MM.1S (cell line): ENCODE measurements around the gene NTM.

Experiments used
- DNase-seq: peaks from one replicate; pipeline ENCODE4 v3.0.0-alpha.2; 2015
- H2AFZ ChIP-seq: fragments of 300-600 bp; sonication (generic); 2 replicates; pipeline ENCODE4 v1.6.0; 2016; ENCODE audit warnings: antibody characterized with exemption, low read length
- H3F3A ChIP-seq: fragments of 300-600 bp; sonication (generic); 2 replicates; pipeline ENCODE4 v1.6.1; 2016; ENCODE audit warnings: mild to moderate bottlenecking, antibody characterized with exemption, low read length, moderate library complexity, mixed read lengths; ENCODE audit not compliant: insufficient read depth
- H3K27ac ChIP-seq: fragments of 300-600 bp; sonication (generic); 2 replicates; pipeline ENCODE4 v1.5.1; 2016; ENCODE audit warnings: mild to moderate bottlenecking, low read length
- H3K27me3 ChIP-seq: fragments of 300-600 bp; sonication (generic); replicated peaks from 2 replicates; pipeline ENCODE4 v1.6.0; 2016; ENCODE audit warnings: low read length; ENCODE audit not compliant: insufficient read depth
- H3K36me3 ChIP-seq: fragments of 300-600 bp; sonication (generic); replicated peaks from 2 replicates; pipeline ENCODE4 v1.6.1; 2016; ENCODE audit warnings: mild to moderate bottlenecking, low read length, mixed read lengths; ENCODE audit not compliant: insufficient read depth
- H3K4me1 ChIP-seq: fragments of 300-600 bp; sonication (generic); 2 replicates; pipeline ENCODE4 v1.6.1; 2016; ENCODE audit warnings: low read length, mixed read lengths
- H3K4me2 ChIP-seq: fragments of 300-600 bp; sonication (generic); 2 replicates; pipeline ENCODE4 v1.6.0; 2016; ENCODE audit warnings: low read depth, low read length
- H3K4me3 ChIP-seq: fragments of 300-600 bp; sonication (generic); 2 replicates; pipeline ENCODE4 v1.5.1; 2016; ENCODE audit warnings: low read length, mixed read lengths
- H3K79me2 ChIP-seq: fragments of 300-600 bp; sonication (generic); 2 replicates; pipeline ENCODE4 v1.6.1; 2016; ENCODE audit warnings: mixed run types, low read length, mixed read lengths
- H3K9ac ChIP-seq: fragments of 300-600 bp; sonication (generic); 2 replicates; pipeline ENCODE4 v1.6.1; 2016; ENCODE audit warnings: low read length, mixed read lengths
- H3K9me2 ChIP-seq: fragments of 300-600 bp; sonication (generic); replicated peaks from 2 replicates; pipeline ENCODE4 v1.6.1; 2016; ENCODE audit warnings: mild to moderate bottlenecking, low read length, mixed read lengths; ENCODE audit not compliant: insufficient read depth
- H3K9me3 ChIP-seq: fragments of 300-600 bp; sonication (generic); replicated peaks from 2 replicates; pipeline ENCODE4 v1.6.1; 2016; ENCODE audit warnings: mild to moderate bottlenecking, low read length, mixed read lengths; ENCODE audit not compliant: insufficient read depth
- H4K20me1 ChIP-seq: fragments of 300-600 bp; sonication (generic); 2 replicates; pipeline ENCODE4 v1.6.1; 2016; ENCODE audit warnings: mild to moderate bottlenecking, low read length, moderate library complexity, mixed read lengths; ENCODE audit not compliant: insufficient read depth
- CTCF ChIP-seq: fragments of 300-600 bp; sonication (generic); IDR thresholded peaks from 2 replicates; pipeline ENCODE4 v1.5.1; 2016; ENCODE audit warnings: antibody characterized with exemption, low read length, mixed read lengths
- EZH2 ChIP-seq: fragments of 300-600 bp; sonication (generic); optimal IDR thresholded peaks from 2 replicates; pipeline ENCODE3; 2017; ENCODE audit warnings: low read depth, mild to moderate bottlenecking, antibody characterized with exemption, low read length, mixed read lengths
- EZH2phosphoT487 ChIP-seq: fragments of 300-600 bp; sonication (generic); IDR thresholded peaks from 2 replicates; pipeline ENCODE4 v1.6.1; 2018; ENCODE audit warnings: antibody characterized with exemption, low read length

NTM gene

DNA sequence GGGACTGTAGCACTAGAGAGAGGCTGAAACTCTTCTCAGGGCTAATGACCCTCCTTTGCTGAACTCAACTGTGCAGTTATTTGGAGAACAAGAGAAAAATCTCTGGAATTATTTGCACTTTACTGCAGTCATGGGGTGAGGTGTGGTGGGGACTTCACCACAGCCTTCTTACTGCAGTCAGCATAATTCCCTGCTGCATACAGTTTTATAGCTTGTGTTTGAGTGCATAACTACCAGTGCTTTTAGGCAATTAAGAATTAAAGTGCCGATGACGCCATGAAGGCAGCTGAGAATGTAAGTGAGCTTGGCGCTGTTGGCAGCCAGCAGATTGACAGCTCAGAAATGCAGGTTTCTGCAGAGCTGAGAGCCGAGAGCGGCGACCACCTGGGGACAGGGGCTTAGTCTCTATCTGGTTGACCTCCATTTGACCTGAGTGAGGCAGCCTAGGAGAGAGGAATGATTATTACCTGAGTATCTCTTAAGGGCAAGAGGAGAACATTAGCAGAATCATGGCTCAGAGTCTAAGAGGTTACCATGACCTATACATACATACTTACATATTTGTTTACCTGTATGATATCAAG, 830.0 kb downstream of the NTM start:
- no peak overlapping the region for H3K27ac ChIP-seq
- no peaks in the 10 kb centered on the region for H3K79me2 ChIP-seq
- no peak overlapping the region for H3K9ac ChIP-seq
- no peaks in the 10 kb centered on the region for H4K20me1 ChIP-seq
- no peak overlapping the region for H3K4me3 ChIP-seq
- H3K9me3 ChIP-seq: no peaks in the 10 kb centered on the region
- H3K27me3 ChIP-seq: no peaks in the 10 kb centered on the region
- no peaks in the 10 kb centered on the region for H3F3A ChIP-seq
- no peak overlapping the region for H2AFZ ChIP-seq
- no peak overlapping the region for H3K4me2 ChIP-seq
- TF ChIP-seq EZH2 (no peak), CTCF (no peak), EZH2phosphoT487 (no peak)
- no peaks in the 10 kb centered on the region for H3K9me2 ChIP-seq
- DNase-seq: no peak
- no peaks in the 10 kb centered on the region for H3K4me1 ChIP-seq
- no peaks in the 10 kb centered on the region for H3K36me3 ChIP-seq

GRCh38 chr11:132202621-132203020, 832.2 kb downstream of the NTM start:
- Histone ChIP-seq H2AFZ (no peak overlapping the region), H3K4me3 (no peak overlapping the region)
- TF ChIP-seq CTCF (no peak), EZH2phosphoT487 (no peak), EZH2 (no peak)

DNA sequence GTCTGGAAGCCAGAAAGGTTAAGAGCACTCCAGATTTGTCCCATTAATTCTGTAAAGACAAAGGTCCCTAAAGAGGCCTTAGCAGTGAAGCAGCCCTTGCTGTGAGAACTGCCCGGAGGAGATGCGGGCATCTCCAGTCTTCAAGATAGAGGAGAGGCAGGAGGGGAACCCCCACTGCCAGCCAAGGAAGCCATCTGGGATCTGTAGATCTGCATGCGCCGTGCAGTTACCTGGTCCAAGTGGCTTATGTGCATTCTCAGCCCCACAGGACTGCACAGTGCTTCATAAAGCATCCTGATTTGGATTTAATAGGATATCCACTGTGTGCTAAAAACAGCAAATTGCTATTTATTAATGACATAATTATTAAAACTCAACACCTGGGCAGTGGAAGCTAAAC, 834.6 kb downstream of the NTM start:
- Histone ChIP-seq H3K79me2 (no peaks in the 10 kb centered on the region), H3F3A (no peaks in the 10 kb centered on the region), H4K20me1 (no peaks in the 10 kb centered on the region), H3K36me3 (no peaks in the 10 kb centered on the region), H3K27ac (no peak overlapping the region), H2AFZ (no peak overlapping the region), H3K4me2 (no peak overlapping the region), H3K27me3 (no peaks in the 10 kb centered on the region), H3K9me2 (no peaks in the 10 kb centered on the region), H3K4me3 (no peak overlapping the region), H3K4me1 (no peaks in the 10 kb centered on the region), H3K9me3 (no peaks in the 10 kb centered on the region), H3K9ac (no peak overlapping the region)
- no peak for DNase-seq
- TF ChIP-seq EZH2phosphoT487: no peak
- no peak for TF ChIP-seq EZH2
- no peak for TF ChIP-seq CTCF

More at GRCh38 chr11:132202621-132203020, 832.2 kb downstream of the NTM start:
- Histone ChIP-seq H3K36me3 (no peaks in the 10 kb centered on the region), H3F3A (no peaks in the 10 kb centered on the region), H3K27ac (no peak overlapping the region), H3K4me1 (no peaks in the 10 kb centered on the region), H3K4me2 (no peak overlapping the region), H4K20me1 (no peaks in the 10 kb centered on the region), H3K27me3 (no peaks in the 10 kb centered on the region), H3K9me2 (no peaks in the 10 kb centered on the region), H3K9ac (no peak overlapping the region), H3K9me3 (no peaks in the 10 kb centered on the region), H3K79me2 (no peaks in the 10 kb centered on the region)
- no peak for DNase-seq
